GM19043 (cell line): ENCODE data around the gene RUSF1.
"Not testable (repeated sequence)": the region's sequence is repeated elsewhere in the genome, so short reads cannot be mapped to it uniquely, and the experiment has no call there.

Experiments used
- ATAC-seq: cut with Tn5 transposase; IDR thresholded peaks from one replicate; pipeline ENCODE4 v1.9.1; 2021; ENCODE audit warnings: low read depth; ENCODE audit not compliant: unreplicated experiment

The RUSF1 gene

DNA sequence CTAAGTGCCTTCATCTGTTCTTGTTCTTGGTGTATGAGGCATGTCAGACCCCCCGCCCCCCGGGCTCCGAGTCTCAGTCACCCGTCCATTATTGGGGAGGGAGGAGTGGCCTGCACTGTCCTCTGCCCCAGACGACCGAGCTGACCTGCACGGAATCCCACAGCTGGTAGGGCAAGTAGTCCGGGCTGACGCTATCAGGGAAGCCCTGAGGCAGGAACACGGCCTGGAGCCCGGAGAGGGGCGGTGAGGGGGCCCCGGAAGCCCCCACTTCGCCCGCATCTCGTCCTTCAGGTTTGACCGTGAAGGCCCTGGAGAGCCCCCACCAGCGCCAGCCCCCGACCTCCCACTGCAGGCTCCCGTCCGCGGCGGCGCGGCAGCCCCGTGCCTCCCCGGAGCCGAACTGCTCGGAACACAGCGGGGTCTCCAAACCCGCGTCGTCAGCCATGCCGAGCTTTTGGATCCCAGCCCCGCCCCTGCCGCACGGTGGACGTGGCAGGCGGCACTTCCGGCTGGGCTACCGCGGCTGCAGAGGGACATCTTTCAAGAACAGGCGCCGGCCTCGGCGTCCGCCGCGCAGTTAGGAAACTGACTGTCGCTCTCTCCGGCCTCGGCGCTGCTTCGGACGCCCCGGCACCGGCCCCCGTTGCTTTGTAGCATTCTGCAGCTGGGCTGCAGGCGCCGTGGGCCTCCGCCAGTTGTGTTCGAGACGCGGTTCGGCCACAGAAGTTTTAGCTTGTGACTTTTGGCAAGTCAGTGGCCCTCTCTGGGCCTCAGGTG, at the start of gene RUSF1:
Gene RUSF1 (minus strand): TSS at position 463 of the 777 bp plus-strand sequence. CDS start 18 bp downstream, at position 445.
- ATAC-seq = peak; percentile 87

DNA sequence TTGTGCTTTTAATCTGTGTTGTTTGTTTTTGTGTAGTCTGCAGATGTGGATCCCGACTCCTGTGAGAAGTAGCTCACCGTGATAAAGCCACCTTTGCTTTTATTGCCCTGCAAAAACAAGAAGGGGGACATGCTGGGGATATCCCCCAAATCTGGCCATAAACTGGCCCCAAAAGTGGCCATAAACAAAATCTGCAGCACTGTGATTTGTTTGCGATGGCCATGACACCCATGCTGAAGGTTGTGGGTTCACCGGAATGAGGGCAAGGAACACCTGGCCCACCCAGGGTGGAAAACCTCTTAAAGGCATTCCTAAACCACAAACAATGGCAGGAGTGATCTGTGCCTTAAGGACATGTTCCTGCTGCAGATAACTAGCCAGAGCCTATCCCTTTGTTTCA, 34.6 kb upstream of the RUSF1 start:
- no peak for ATAC-seq

DNA sequence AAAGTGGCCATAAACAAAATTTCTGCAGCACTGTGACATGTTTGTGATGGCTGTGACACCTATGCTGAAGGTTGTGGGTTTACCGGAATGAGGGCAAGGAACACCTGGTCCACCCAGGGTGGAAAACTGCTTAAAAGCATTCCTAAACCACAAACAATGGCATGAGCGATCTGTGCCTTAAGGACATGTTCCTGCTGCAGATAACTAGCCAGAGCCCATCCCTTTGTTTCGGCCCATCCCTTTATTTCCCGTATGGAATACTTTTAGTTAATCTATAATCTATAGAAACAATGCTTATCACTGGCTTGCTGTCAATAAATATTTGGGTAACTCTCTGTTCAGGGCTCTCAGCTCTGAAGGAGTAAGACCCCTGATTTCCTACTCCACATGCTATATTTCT, 31.6 kb upstream of the RUSF1 start:
- not testable (repeated sequence) for ATAC-seq

DNA sequence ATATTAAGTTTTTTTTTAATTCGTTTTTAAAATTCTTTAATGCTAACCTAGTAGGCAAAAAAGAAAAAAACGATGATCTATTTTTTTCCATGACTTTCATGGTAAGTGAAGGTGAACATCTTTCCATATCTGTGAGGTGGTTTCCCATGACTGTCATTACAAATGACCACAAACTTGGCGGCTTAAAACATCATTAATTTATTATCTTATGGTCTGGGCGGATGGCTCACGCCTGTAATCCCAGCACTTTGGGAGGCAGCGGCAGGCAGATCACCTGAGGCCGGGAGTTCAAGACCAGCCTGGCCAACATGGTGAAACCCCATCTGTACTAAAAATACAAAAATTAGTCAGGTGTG, 30.0 kb upstream of the RUSF1 start:
- not testable (repeated sequence) for ATAC-seq

DNA sequence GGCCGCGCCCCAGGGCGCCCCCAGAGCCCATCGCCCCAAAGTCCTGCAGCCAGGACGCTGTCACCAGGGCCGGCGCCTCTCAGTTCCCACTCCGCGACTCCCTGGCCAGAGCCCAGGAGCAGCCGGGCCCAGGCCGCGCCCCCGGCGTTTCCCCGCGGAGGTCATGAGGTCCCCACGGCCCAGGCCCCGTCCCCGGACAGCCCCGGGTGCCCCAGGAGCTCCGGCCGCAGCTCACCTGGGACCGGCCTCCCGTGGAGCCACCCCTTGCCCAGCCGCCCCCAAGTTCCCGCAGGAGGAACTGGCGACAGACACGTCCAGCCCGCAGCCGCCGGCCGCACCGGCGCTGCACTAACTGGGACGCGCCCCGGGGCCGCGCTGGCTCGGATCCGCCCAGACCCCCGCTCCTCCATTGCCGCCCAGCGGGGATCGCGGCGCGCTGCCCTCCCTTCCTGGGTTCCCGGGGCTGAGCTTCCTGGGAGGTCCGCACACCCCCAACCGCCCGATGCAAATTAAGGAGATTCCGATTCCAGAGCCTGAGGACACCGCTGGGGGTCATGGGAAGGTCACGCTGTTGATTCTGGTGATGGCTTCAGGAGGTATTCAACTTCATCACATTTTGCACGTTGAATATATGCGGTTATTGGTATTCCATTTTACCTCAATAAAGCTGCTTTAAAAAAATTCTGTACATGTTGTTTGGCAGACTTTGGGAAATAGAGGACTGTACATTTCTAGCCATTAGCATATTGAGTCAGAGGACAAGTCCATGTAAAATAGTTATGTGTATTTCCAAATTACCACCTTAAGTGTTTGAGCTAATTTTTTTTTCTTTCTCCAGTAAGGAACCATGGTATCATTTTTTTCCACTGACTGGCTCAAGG, 29.4 kb upstream of the RUSF1 start:
- no peak for ATAC-seq

DNA sequence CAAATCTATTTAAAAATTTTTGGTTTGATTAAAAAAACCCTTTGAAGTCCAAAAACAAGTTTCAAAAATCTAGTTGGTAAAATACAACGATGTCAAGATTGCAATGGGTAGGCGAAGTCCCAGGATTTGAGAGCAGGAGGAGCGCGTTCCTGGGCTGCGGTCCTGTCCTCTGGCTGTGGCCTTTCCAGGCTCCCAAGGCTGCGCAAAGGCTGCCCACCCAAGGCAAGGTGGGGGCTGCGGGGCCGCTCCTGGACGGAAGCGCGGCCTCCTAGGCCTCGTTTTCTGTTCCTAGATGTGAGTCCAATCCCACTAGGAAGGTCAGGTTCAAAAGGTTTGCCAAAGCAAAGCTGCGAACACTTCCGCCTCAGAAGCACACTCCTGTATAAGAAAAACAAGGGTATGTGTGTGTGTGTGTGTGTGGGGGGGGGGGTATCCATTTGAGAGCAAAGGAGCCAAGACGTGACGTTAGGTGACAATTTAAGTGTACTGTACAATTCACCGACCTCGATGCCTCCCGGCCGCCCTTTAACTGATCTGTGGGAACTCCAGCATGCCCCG, 28.7 kb upstream of the RUSF1 start:
- ATAC-seq = no peak

DNA sequence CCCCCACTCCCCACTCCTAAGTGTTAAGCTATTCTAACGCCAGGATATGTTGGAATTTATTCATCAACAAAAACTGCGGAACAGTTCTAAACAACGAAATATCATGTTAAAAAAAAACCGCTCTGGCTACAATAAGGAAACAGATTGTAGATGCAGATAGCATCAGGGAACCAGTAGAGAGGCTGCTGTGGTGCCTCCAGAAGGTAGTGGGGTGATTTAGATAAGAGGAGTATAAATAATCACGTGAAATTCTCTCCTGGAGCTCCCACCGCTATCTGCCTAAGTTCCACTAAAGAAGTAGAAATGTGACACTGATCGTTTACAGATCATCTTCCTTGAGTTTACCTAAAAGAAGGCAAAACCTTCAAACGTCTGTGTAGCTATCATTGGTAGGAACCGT, 27.5 kb upstream of the RUSF1 start:
- no peak for ATAC-seq

DNA sequence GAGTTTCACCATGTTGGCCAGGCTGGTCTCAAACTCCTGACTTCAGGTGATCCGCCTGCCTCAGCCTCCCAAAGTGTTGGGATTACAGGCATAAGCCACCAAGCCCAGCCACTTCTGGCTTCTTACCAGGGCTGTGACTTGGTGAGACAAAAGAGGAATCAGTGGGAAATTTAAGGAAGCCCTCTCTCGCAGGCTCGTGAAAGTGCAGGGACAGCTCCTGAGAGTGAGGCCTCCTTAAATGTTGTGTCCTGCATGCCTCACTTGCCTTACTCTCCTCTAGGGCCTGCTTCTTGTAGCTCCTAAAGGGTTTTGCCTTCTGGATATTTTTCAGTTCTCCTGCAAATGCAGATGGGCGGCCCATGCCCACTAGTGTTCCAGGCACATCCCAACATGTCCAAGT, 24.7 kb upstream of the RUSF1 start:
- ATAC-seq = no peak

DNA sequence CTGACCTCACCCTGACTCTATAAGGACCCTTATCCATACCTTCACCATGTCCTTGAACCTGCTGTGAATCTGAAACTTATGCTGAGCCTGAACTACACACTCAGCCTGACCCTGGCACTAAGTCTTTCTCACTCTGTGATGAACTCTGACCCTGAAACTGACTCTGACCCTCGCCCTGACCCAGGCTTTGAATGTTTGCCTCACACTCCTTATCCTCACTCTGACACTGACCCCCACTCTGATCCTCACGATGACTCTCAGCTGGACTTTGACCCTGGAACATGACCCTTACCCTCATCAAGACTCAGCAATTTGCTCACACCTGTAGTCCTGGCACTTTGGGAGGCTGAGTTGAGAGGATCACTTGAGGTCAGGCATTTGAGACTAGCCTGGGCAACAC, 23.9 kb upstream of the RUSF1 start:
- ATAC-seq = no peak

DNA sequence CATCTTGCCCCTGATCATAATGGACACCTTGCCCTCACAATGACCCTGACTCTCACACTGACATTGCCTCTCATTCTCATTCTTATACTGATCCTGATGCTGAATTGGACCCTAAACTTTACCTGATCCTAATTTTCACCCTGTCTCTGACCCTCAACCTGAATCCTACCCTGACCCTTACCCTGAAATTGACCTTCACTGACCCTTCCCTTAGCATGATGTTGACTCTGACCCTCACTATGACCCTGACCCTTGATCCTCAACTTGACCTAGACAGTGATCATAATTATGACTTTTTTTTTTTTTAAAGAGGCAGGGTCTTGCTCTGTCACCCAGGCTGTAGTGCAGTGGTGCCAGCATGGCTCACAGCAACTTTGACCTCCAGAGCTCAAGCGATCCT, 22.9 kb upstream of the RUSF1 start:
- no peak for ATAC-seq

DNA sequence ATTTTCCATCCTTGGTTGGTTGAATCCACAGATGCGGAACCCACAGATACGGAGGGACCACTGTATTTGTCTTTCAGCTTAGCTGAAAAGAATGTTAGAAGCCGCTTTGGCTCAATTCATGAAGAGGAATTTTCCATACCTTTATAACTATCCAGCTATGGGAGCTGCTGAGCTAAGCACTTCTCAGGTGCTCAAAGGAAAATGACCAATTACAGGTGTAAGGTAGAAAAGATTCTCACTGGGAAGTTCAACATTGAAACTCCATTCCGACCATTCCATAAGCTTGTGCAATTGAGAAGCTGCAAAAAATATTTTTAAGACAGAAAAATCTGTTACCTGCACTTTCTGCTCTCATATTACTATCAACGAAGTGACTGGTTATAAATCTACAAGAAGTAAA, 22.2 kb upstream of the RUSF1 start:
- ATAC-seq = no peak

DNA sequence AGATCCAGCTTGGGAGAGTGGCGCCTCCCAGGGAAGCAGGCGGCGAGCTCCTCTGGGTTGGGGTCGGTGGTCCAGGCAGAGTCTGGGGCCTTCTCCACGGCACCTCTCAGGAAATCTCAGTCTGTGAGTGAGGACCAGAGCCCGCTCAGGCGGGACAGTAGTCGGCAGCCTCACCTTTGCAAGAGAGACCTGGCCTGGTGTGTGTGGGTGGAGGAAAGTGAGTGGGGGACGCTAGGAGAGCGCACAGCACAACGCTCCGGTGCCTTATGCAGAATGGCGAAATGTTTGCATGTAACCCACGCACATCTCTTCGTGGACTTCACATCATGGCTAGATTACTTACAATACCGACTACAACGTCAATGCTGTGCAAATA, 21.7 kb upstream of the RUSF1 start:
- ATAC-seq = no peak

DNA sequence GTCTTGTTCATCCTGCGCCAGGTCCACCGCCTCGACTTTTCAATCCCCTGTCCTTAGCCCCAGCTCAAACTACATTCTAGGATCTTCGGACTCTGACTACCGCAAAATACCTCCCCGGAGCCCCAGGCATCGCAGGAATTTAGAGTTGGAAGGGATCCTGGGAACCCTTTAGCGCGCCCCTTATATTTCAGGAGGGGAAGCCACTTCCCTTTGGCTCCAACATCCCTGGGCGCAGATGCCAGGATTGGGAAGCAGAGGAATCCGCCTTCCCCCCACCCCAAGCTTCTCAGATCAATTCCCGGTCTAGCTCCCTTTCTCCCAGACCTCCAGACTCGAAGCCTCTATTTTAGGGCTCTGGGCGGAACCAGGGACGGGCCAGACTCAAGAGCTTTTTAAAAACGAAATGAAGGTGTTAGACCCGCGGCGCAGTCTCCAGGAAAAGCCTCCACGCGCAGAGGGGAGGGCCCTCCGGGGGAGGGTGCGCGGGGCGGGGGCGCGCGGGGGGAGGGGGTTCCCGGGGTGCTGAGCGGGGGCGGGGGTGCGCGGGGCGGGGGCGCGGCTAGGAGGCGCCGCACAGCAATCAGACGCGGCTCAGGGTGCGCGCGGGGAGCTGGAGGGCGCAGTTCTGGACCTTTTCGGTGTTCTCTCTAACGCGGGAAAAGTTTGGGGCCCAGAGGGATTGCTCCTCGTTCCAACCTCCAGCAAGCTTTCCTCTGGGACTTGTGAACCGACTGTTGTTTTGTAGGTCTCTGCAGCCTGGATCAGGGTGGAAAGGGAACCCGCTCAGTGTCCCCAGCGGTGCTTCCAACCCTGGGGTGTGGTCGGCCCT, 21.1 kb upstream of the RUSF1 start:
- no peak for ATAC-seq

DNA sequence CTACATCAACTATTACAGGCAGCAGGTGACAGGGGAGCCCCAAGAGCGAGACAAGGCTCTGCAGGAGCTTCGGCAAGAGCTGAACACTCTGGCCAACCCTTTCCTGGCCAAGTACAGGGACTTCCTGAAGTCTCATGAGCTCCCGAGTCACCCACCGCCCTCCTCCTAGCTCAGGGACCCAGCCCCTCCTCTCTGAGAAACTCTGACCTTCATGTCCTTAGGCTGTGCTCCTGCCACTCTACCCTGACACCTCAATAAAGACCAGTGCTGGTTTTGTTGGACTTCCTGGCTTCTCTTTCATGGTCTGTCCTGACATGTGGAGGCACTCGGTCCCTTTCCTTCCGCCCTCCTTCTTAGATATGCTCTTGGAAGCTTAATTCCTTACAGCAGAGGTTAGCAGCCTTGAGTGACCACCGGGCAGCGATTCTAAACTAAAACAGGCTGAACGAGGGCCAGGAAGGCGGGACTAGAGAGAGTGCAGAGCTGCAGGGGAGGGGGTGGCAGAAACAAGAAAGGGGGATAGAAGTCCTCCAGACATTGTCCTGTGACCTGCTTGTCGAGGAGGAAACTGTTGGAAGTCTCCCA, 20.4 kb upstream of the RUSF1 start:
- no peak for ATAC-seq

DNA sequence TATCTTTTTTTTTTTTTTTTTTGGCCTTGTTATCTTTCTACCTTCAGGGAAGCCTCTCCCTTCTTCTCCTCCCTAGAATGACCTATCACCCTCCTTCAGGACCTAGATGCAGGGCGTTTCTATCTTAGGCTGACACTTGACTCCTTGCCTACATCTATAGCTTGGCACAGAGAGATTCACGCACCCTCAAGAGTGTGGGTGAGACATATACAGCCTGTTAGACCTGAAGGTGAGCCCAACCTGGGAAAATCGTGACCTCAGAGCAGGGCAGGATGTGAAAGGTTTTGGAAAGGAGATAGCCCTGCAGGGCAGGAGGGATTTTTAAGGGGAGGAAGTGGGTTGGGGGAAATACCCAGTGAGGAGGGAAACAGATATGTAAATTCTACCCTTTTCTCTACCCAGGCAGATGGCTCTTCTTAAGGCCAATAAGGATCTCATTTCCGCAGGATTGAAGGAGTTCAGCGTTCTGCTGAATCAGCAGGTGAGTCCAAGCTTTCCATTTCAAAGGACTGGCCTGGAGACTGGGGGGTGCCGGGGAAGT, 19.6 kb upstream of the RUSF1 start, which contains the start of gene AHSP:
Gene AHSP (plus strand): TSS at position 167 of the 541 bp plus-strand sequence. CDS start 240 bp downstream, at position 407.
- ATAC-seq = no peak

DNA sequence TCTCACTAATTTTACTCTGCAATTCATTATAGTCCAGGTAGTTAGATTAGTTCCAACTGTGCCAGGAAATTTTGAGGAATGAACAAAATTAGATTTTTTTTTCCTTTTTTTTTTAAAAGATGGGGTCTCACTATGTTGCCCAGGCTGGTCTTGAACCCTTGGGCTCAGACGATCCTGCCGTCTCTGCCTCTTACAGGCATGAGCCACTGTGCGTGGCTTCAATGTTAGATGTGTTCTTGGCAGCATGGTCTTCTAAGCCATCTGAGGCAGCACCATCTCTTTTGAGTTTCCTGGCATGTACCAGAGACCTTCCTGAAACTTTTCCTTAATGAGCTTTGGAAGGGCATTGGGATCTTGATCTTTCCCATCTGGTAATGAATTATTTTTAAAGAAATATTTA, 16.9 kb upstream of the RUSF1 start:
- ATAC-seq = no peak

DNA sequence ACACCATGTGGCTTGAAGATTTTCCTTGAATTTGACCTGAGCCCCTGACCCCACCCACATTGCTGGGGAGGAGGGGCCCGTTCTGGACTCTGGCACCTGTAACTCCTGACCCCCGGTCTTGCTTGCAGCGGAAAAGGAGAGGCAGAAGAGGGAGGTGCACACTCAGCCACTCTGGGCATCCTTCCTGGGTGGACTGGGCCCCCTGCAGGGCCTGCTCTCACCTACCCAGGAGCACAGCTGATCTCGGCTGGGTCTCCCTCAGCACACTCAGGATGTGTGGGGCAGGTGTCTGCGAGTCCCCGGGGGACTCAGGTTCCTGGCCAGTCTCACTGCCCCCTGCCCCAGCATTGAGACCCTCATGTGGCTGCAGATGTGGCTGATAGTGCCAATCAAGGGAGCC, 15.6 kb upstream of the RUSF1 start:
- not testable (repeated sequence) for ATAC-seq

DNA sequence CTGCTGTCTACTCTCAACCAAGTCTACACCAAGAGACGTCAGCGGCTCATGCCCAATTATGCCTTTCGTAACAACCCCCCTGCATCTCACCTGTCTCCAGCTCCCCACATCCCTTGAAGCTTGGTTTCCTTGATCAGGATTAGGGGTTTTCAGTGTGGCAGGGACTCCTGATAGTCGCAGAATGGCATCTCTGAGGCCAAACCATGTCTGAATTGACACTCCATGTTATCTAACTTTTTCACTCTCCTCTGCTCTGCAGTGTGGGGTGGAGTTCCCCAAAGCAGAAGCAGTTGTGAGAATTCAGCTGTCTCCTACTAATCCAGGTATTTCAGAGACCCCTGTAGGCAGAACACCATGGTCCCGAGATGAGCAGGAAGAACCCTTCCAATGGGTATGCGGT, 13.9 kb upstream of the RUSF1 start:
- no peak for ATAC-seq

DNA sequence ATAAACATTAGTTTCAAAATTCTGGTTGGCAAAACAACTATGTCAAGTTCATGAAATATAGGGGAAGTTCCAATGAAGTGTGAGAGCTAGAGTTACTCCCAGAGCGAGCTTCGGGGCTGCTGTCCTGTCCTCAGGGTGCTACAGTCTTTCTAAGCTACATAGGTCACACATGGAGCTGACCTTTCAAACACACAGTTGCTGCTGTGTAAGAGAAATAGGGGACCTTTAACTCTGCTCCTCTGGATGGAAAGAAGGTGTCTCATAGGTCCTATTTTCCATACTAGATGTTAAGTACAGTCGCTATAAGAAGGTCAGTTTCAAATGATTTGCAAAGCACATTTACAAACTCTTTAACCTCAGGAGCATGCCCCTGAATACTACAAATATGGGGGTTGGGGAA, 13.2 kb upstream of the RUSF1 start:
- no peak for ATAC-seq
